HG03175 (cell line): ENCODE measurements around the gene ARL4C.
A peak's percentile ranks its signal among the peaks of the same experiment; 100 is the strongest.

ENCODE experiments used
- ATAC-seq: cut with Tn5 transposase; IDR thresholded peaks from one replicate; pipeline ENCODE4 v1.9.1; 2021; ENCODE audit warnings: mild to moderate bottlenecking, moderate library complexity; ENCODE audit not compliant: unreplicated experiment

ARL4C gene

DNA sequence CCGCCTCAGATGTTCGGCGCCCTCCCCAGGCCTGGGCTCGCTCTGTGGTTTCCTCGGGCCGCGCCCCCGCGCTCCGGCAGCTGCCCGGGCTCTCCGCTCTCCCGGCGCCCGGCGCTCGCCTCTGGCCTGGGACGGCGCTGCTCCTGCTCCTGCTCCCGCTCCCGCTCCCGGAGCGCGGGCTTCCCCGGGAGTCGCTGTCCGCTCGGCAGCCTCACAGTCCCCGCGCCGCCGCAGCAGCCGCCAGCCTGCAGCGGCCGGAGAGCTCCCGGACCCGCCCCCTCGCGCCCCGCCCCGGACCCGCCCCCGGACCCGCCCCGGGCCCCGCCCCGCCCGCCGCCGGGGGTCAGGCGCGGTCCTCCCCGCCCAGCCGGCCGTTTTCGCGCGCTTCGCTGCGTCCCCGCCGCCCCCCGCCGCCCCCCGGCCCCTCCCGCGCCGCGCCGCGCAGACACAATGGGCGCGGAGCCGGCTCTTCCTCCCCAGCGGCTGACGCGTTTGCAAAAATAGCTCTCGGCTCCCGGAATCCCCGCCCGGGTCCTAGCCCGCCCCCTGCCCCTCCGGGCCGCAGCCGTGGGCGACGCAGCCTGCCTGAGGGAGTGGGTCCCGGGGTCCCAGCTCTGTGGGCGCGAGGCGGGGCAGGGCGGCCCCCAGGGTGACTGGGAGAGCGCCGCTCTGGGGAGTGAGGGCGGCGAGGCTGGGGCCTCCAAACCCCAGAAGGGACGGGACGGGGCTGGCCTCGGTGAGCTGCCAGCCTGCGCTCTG is at the start of gene ARL4C:
Gene ARL4C, minus strand, starts transcription at position 247 of the 759 bp plus-strand sequence. CDS start 495 bp downstream, outside the sequence.
- ATAC-seq: peak; percentile 60

GRCh38 chr2:234544659-234545611 is 48.1 kb upstream of the ARL4C start:
- ATAC-seq: peak; percentile 78

GRCh38 chr2:234542742-234543141 is 45.9 kb upstream of the ARL4C start:
- ATAC-seq: no peak

GRCh38 chr2:234537929-234538328 is 41.0 kb upstream of the ARL4C start:
- ATAC-seq: no peak

DNA sequence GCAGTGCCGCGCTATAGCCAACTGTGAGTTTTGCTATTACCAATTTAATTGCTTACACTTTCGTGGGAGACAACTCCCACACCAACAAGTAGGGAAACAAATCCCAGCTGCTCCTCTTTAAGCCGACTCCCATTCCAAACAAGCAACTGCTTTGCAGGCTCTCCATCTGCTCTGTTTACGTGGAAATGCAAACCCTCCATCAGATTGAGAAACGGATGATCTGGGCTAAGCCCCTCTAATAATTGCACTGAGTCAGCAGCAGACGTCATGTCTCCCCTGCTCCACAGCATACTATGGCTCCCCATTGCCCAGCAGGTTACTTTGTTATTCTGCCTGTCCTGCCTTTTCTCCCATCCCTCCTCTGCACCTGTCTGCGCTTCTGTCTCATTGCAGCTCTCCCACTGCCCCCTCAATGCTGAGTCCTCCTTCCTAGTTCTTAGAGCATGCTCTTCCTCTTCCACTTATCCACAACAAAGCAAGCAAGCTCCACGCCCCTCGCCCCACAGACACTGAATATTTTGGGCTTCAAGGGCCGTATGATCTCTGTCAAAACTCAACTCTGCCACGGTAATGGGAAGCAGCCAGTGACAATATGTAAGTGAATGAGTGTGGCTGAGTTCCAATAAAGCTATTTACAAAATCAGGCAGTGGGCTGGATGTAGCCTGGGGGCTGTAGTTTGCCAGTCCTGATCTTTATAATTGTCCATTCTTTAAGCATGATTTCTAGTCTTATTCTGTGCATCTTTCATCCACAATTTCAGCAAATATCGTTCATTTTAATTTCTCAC is 39.5 kb upstream of the ARL4C start:
- no peak for ATAC-seq

GRCh38 chr2:234535464-234535863 is 38.6 kb upstream of the ARL4C start:
- ATAC-seq: no peak

DNA sequence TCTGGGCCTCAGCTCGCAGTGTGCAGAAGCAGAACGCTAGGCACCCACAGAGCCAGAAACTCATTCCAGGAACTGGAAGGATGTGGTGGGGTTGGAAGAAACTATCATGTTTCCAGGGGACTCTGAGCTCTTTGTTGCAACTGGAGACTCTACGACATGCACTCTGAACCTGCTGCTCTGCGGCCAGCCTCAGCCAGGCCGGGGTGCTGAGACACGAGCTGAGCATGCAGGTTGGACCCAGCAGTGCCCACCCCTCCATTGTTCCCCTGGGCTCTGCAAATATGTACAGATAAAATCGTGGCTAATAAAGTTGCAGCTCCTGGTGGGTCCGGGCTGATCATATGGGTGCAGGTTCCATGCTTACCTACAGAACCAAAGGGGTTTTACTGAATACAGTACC is 37.6 kb upstream of the ARL4C start:
- no peak for ATAC-seq

DNA sequence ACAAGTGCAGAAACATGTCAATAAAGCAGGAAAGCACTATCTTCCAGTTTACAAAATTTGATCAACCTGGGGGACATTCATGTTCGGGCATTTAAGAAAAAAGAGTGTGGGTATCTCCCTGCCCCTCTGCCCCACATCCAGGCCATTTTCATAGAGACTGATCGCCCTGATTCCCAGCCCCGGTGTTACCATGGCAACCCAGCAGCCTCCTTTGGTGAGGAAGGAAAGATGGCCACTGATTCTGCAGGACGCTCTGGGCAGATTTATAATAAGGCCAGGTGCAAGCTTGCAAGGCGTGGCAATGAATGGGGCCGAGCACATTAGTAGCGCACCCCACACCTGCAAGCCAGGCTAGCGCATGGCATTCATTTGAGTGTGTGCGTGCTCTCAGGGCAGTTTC is 36.7 kb upstream of the ARL4C start:
- ATAC-seq: no peak

GRCh38 chr2:234528410-234529148 is 31.7 kb upstream of the ARL4C start:
- ATAC-seq: no peak

- no peak for ATAC-seq
Observed at GRCh38 chr2:234526711-234527110, 29.8 kb upstream of the ARL4C start.

DNA sequence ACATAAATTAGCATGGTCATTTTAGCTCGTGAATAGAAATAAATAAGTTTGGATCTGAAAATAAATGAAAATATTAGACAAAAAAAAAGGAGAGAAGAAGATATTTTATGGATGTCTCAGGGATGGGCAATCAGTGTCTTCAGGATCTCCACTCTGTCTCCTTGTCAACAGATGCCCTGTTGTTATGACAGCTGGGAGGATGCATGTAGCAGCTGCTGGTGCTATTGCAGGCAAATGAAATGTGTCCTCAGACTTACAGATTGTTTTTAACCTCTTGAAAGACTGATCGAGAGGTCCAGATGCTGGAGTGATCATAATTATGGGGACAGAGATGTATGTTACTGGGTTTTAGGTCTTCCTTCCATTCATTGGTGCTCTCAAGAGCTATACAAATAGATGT is 24.7 kb upstream of the ARL4C start:
- no peak for ATAC-seq

DNA sequence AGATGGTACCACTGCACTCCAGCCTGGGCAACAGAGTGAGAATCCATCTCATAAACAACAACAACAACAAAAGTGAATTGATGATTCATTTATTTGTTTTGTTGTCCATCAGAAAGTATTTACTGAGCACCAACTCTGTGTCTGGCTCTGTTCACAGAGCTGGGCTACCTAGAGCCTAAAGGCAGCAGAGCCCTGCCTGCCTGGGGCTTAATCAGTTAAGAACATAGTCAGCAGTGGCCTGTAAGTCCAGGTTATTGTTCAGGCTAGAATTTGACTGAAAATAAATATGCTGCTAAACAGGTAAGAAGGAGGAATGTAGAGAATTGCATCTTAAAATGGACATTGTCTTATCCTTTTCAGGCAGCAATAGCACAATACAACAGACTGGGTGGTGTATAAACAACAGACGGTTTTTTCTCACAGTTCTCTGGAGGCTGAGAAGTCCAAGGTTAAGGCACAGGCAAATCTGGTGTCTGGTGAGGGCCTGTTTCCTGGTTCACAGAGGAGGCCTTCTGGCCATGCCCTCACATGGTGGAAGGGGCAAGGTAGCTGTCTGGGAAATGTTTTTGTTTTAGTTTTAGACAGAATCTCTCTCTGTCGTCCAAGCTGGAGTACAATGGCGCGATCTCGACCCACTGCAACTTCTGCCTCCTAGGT is 22.2 kb upstream of the ARL4C start:
- no peak for ATAC-seq

- ATAC-seq: no peak
Observed at GRCh38 chr2:234517971-234518370, 21.1 kb upstream of the ARL4C start.

- no peak for ATAC-seq
Observed at GRCh38 chr2:234514873-234515638, 18.2 kb upstream of the ARL4C start.

GRCh38 chr2:234514099-234514498 is 17.2 kb upstream of the ARL4C start:
- ATAC-seq: no peak

DNA sequence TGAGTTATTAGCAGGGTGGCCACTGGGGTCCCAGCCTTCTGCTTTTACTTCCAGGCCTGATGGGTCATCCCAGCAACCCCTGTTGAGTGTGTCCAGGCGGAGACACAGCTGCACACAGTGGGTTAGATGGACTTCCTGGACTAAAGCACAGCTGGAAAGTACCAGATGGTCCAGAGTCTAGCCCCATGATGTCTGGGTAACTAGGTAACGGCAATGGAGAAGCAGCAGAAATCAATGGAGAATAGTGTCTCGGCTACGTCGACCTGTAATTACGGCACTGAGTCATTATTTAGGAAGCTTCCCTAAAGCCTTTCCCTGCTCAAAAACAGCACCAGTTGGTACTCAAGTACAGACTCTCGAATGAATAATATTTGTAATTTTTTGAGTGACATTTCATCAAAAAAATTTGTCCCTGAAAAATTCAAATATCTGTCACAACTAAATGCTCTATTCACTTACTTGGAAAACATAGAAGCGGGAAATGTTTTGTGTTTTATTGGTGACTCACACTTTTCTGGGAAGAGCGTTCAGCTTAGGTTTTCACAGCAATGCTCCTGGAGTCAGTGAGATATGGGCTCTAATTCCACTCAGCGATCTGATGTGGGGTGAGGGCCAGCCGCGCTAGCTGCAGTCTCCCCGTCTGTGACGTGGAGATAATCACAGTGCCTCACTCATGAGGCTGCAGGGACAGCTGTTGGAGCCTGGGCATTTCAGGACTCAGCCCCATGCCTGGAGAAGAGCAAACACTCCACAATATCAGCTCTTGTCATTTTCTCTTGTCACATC is 16.2 kb upstream of the ARL4C start:
- no peak for ATAC-seq

- ATAC-seq: no peak
Observed at GRCh38 chr2:234502919-234503285, 6.0 kb upstream of the ARL4C start.

GRCh38 chr2:234502285-234502918 is 5.5 kb upstream of the ARL4C start:
- ATAC-seq: no peak
